OCI-LY7 (cell line): ENCODE data around the gene ZFP36. TPM values are rescaled to one million over a fixed set of nuclear protein-coding genes. Genes with fewer than 3 reads are reported as not detected.

Experiments used
- BruUV-seq: library from RNA; stranded (reverse); fragments of 400-500 nt; replicated peaks from 2 replicates; lab custom pipeline; 2021; lab: Mats Ljungman, UMichigan
- CTCF ChIA-PET: fragments of 300-600 bp; sonication (Branson Sonifier 250); formaldehyde crosslinking; loops from one replicate; lab custom pipeline; 2022; ENCODE audit warnings: antibody characterized with exemption; ENCODE audit not compliant: unreplicated experiment; lab: Charles Lee
- POLR2A ChIA-PET: fragments of 300-600 bp; sonication (Branson Sonifier 250); formaldehyde crosslinking; loops from one replicate; lab custom pipeline; 2022; ENCODE audit warnings: antibody characterized with exemption; lab: Charles Lee
- DNase-seq: peaks from one replicate; pipeline ENCODE4 v3.0.0-alpha.2; 2015; ENCODE audit warnings: low spot score
- H2AFZ ChIP-seq: fragments of 200-600 bp; sonication (generic), shearing (Covaris generic); 2 replicates; pipeline ENCODE4 v1.6.1; 2014; ENCODE audit warnings: mild to moderate bottlenecking, antibody characterized with exemption, low read length, moderate library complexity
- H3K27ac ChIP-seq: fragments of 200-600 bp; sonication (generic); 2 replicates; pipeline ENCODE4 v1.5.1; 2014; ENCODE audit warnings: mixed run types, low read depth, mild to moderate bottlenecking, moderate library complexity, low read length, inconsistent platforms; ENCODE audit not compliant: poor library complexity, severe bottlenecking
- H3K36me3 ChIP-seq: fragments of 200-600 bp; sonication (generic); 2 replicates; pipeline ENCODE4 v1.6.1; 2014; ENCODE audit warnings: mild to moderate bottlenecking, antibody characterized with exemption, low read length, moderate library complexity, mixed read lengths; ENCODE audit not compliant: insufficient read depth
- H3K4me1 ChIP-seq: fragments of 200-600 bp; sonication (generic); 2 replicates; pipeline ENCODE4 v1.5.1; 2014; ENCODE audit warnings: mild to moderate bottlenecking, low read length; ENCODE audit not compliant: insufficient read depth, poor library complexity, severe bottlenecking
- H3K4me2 ChIP-seq: fragments of 200-600 bp; sonication (generic); 2 replicates; pipeline ENCODE4 v1.6.1; 2014; ENCODE audit warnings: mild to moderate bottlenecking, low read length
- H3K4me3 ChIP-seq: fragments of 200-600 bp; sonication (generic); 2 replicates; pipeline ENCODE4 v1.5.1; 2014; ENCODE audit warnings: mild to moderate bottlenecking, low read depth, low read length; ENCODE audit not compliant: poor library complexity, severe bottlenecking
- H3K79me2 ChIP-seq: fragments of 200-600 bp; sonication (generic); 2 replicates; pipeline ENCODE4 v1.6.1; 2016; ENCODE audit warnings: low read depth, mild to moderate bottlenecking, low read length, moderate library complexity, mixed read lengths; ENCODE audit not compliant: insufficient read depth
- H3K9me2 ChIP-seq: fragments of 200-600 bp; sonication (generic); 2 replicates; pipeline ENCODE4 v1.6.1; 2016; ENCODE audit warnings: mild to moderate bottlenecking, low read length, mixed read lengths; ENCODE audit not compliant: insufficient read depth
- H3K9me3 ChIP-seq: fragments of 200-600 bp; sonication (generic); 2 replicates; pipeline ENCODE4 v1.6.1; 2014; ENCODE audit warnings: mild to moderate bottlenecking, mixed run types, low read length, mixed read lengths
- H4K20me1 ChIP-seq: fragments of 200-600 bp; sonication (generic); 2 replicates; pipeline ENCODE4 v1.6.1; 2014; ENCODE audit warnings: mild to moderate bottlenecking, antibody characterized with exemption, low read length, moderate library complexity, mixed read lengths; ENCODE audit not compliant: insufficient read depth
- EZH2phosphoT487 ChIP-seq: fragments of 200-600 bp; sonication (generic); IDR thresholded peaks from 2 replicates; pipeline ENCODE4 v1.6.1; 2018; ENCODE audit warnings: low read depth, borderline replicate concordance, mild to moderate bottlenecking, mixed run types, antibody characterized with exemption, low read length, moderate library complexity, mixed read lengths
- intact Hi-C: fragments of 100-400 bp; cut with micrococcal nuclease; formaldehyde crosslinking; loops from one replicate; pipeline ENCODE4 v1.10.0; 2022; ENCODE audit not compliant: unreplicated experiment
- total RNA-seq, 2 experiments: library from RNA; depleted of rRNA in 1 of 2; stranded (reverse); fragments of >200 nt in 1 of 2; shearing (Covaris generic) in 1 of 2; gene quantifications; 2 replicates each; pipeline ENCODE4 v1.2.3, GENCODE V29; 2014 to 2022
- TF ChIP-seq, protein P1 (sequence below): fragments of 200-600 bp; sonication (generic); conservative IDR thresholded peaks from 2 replicates; pipeline ENCODE4 v1.5.1; 2014; ENCODE audit warnings: mild to moderate bottlenecking, antibody characterized with exemption, low read length, moderate library complexity, mixed read lengths

ZFP36 gene
- total RNA-seq, 2 experiments from 2014 or later = 21.8 to 55.9 TPM

- no peak for DNase-seq
- POLR2A ChIA-PET = interaction anchor here (0.7 kb wide), 1 partner anchor 996 kb away, joined by 3 read pairs; no protein-coding TSS in a partner anchor
- Histone ChIP-seq H2AFZ (no peak overlapping the region), H3K4me1 (peaks cover 7% of the 10 kb centered on the region), H3K4me2 (no peak overlapping the region), H3K9me3 (no peaks in the 10 kb centered on the region), H3K36me3 (peaks cover 57% of the 10 kb centered on the region), H3K79me2 (peaks cover 7% of the 10 kb centered on the region; the same call in 1 of the 2 replicates), H3K4me3 (no peak overlapping the region), H3K9me2 (no peaks in the 10 kb centered on the region), H4K20me1 (no peaks in the 10 kb centered on the region), H3K27ac (no peak overlapping the region)
- TF ChIP-seq EZH2phosphoT487 = no peak
- CTCF ChIA-PET = no interaction called here
- no TSS peak for BruUV-seq
- intact Hi-C loops = no loop called here
These were observed 12.4 kb downstream of the ZFP36 start for GRCh38 chr19:39419003-39419402.

- ChIA-PET POLR2A (interaction anchor here (0.6 kb wide), 1 partner anchor 382 kb away, joined by 3 read pairs; no protein-coding TSS in a partner anchor), CTCF (interaction anchor here (0.6 kb wide), 1 partner anchor 22 kb away, joined by 3 read pairs; no protein-coding TSS in a partner anchor)
- Histone ChIP-seq H3K36me3 (peaks cover 59% of the 10 kb centered on the region), H3K79me2 (no peaks in the 10 kb centered on the region), H3K4me3 (no peak overlapping the region), H3K4me2 (no peak overlapping the region), H2AFZ (no peak overlapping the region), H4K20me1 (no peaks in the 10 kb centered on the region), H3K4me1 (no peaks in the 10 kb centered on the region), H3K27ac (no peak overlapping the region), H3K9me3 (no peaks in the 10 kb centered on the region), H3K9me2 (no peaks in the 10 kb centered on the region)
- BruUV-seq = no TSS peak
- no peak for TF ChIP-seq EZH2phosphoT487
- TF ChIP-seq, protein P1, sequence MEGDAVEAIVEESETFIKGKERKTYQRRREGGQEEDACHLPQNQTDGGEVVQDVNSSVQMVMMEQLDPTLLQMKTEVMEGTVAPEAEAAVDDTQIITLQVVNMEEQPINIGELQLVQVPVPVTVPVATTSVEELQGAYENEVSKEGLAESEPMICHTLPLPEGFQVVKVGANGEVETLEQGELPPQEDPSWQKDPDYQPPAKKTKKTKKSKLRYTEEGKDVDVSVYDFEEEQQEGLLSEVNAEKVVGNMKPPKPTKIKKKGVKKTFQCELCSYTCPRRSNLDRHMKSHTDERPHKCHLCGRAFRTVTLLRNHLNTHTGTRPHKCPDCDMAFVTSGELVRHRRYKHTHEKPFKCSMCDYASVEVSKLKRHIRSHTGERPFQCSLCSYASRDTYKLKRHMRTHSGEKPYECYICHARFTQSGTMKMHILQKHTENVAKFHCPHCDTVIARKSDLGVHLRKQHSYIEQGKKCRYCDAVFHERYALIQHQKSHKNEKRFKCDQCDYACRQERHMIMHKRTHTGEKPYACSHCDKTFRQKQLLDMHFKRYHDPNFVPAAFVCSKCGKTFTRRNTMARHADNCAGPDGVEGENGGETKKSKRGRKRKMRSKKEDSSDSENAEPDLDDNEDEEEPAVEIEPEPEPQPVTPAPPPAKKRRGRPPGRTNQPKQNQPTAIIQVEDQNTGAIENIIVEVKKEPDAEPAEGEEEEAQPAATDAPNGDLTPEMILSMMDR = no peak
- intact Hi-C loops = no loop called here
- DNase-seq = no peak
These were observed 14.1 kb downstream of the ZFP36 start for GRCh38 chr19:39420769-39421168.

GRCh38 chr19:39422020-39422419 is 15.4 kb downstream of the ZFP36 start:
- POLR2A ChIA-PET = no interaction called here
- peaks cover 52% of the 10 kb centered on the region for H3K36me3 ChIP-seq

More at GRCh38 chr19:39422020-39422419, 15.4 kb downstream of the ZFP36 start:
- intact Hi-C loops = no loop called here
- Histone ChIP-seq H3K4me2 (no peak overlapping the region), H3K27ac (no peak overlapping the region), H3K4me1 (no peaks in the 10 kb centered on the region), H3K4me3 (no peak overlapping the region), H3K9me2 (no peaks in the 10 kb centered on the region), H4K20me1 (no peaks in the 10 kb centered on the region; the same call in 1 of the 2 replicates), H3K79me2 (no peaks in the 10 kb centered on the region), H2AFZ (no peak overlapping the region), H3K9me3 (no peaks in the 10 kb centered on the region)
- TF ChIP-seq, protein P1 = no peak
- TF ChIP-seq EZH2phosphoT487 = no peak
- no TSS peak for BruUV-seq
- CTCF ChIA-PET = no interaction called here
- DNase-seq = no peak
